Activated effector memory CD4-positive, alpha-beta T cell treated with Interleukin-2 at 50 U/mL for 16 hours (primary cell): ENCODE measurements around the gene HSBP1.

Experiments used
- DNase-seq: peaks from one replicate; pipeline ENCODE4 v3.0.0-alpha.2; 2020

HSBP1 gene

GRCh38 chr16:83840060-83840617, 32.4 kb downstream of the HSBP1 start:
- DNase-seq, result no peak

GRCh38 chr16:83842291-83842690, 34.5 kb downstream of the HSBP1 start:
- no peak for DNase-seq

GRCh38 chr16:83842756-83843507, 35.2 kb downstream of the HSBP1 start:
- no peak for DNase-seq

- no peak for DNase-seq
Measured at GRCh38 chr16:83843657-83844056, 35.9 kb downstream of the HSBP1 start.

GRCh38 chr16:83845263-83845662, 37.5 kb downstream of the HSBP1 start:
- DNase-seq, result no peak

- DNase-seq, result no peak
Measured at GRCh38 chr16:83847371-83848225, 39.8 kb downstream of the HSBP1 start.

- no peak for DNase-seq
Measured at GRCh38 chr16:83849421-83849820, 41.6 kb downstream of the HSBP1 start.

GRCh38 chr16:83850947-83851346, 43.2 kb downstream of the HSBP1 start:
- no peak for DNase-seq

GRCh38 chr16:83851473-83851872, 43.7 kb downstream of the HSBP1 start:
- DNase-seq, result no peak

- no peak for DNase-seq
Measured at GRCh38 chr16:83852774-83853173, 45.0 kb downstream of the HSBP1 start.

GRCh38 chr16:83853834-83854233, 46.1 kb downstream of the HSBP1 start:
- no peak for DNase-seq

GRCh38 chr16:83854420-83854819, 46.6 kb downstream of the HSBP1 start:
- DNase-seq, result no peak

GRCh38 chr16:83856792-83857191, 49.0 kb downstream of the HSBP1 start:
- DNase-seq, result no peak

GRCh38 chr16:83859265-83859664, 51.5 kb downstream of the HSBP1 start:
- DNase-seq, result no peak

- DNase-seq, result no peak
Measured at GRCh38 chr16:83862661-83863060, 54.9 kb downstream of the HSBP1 start.

GRCh38 chr16:83863682-83864081, 55.9 kb downstream of the HSBP1 start:
- no peak for DNase-seq
